Measurements from ENCODE around the gene ARL5A.

The ARL5A gene

DNA sequence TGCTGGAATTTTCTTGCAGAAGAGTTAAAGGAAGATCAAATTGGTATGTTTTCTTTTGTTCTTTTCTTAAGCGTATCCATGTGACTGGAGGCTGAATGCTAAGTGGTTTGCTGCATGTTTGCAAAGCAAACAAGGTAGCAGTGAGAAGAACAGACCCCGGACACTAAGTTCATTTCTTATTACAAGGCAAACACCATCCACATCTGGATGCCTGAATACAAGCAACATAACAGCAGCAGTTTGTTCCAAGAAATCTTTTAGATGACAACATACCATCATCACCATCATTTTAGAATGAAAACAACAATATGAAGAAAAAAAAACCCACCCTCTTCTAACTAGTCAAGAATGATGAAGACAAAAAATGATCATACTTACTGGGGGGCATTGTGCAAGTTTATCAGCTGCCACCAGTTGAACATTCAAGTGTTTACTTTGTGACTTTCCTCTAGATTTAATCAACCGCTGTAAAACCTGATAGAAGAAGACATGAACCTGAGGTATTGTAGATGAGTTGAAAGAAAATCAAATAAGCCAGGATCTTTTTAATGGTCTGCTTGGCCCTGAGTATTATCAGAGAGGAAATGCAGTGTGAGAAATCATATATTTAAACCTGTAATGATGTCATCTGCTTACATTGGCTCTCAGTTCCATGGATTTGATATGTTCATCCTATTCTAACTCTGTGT, 25.0 kb upstream of the ARL5A start:
- no peak overlapping the region for H3K4me3 ChIP-seq (replicated peaks; ENCODE audit: insufficient read depth, low read length)
- TF ChIP-seq REST (IDR thresholded peaks at IDR 0.05; ENCODE audit: insufficient replicate concordance, low read depth) (no peak), POLR2AphosphoS5 (IDR thresholded peaks at IDR 0.05; ENCODE audit: low read depth) (no peak), GABPA (IDR thresholded peaks at IDR 0.05; ENCODE audit: low read depth) (no peak), SPI1 (IDR thresholded peaks at IDR 0.05; ENCODE audit: borderline replicate concordance, low read depth) (no peak)
- TF ChIP-seq, protein P1, sequence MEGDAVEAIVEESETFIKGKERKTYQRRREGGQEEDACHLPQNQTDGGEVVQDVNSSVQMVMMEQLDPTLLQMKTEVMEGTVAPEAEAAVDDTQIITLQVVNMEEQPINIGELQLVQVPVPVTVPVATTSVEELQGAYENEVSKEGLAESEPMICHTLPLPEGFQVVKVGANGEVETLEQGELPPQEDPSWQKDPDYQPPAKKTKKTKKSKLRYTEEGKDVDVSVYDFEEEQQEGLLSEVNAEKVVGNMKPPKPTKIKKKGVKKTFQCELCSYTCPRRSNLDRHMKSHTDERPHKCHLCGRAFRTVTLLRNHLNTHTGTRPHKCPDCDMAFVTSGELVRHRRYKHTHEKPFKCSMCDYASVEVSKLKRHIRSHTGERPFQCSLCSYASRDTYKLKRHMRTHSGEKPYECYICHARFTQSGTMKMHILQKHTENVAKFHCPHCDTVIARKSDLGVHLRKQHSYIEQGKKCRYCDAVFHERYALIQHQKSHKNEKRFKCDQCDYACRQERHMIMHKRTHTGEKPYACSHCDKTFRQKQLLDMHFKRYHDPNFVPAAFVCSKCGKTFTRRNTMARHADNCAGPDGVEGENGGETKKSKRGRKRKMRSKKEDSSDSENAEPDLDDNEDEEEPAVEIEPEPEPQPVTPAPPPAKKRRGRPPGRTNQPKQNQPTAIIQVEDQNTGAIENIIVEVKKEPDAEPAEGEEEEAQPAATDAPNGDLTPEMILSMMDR (IDR thresholded peaks at IDR 0.05; ENCODE audit: insufficient read depth, low read length): no peak
- no peak overlapping the region for H3K27ac ChIP-seq (replicated peaks)
- H3K27me3 ChIP-seq (ENCODE audit: insufficient read depth, poor library complexity, severe bottlenecking): no peaks in the 10 kb centered on the region
- no peak for DNase-seq (ENCODE audit: low read depth in 1 of 2, low spot score in 1 of 2)

DNA sequence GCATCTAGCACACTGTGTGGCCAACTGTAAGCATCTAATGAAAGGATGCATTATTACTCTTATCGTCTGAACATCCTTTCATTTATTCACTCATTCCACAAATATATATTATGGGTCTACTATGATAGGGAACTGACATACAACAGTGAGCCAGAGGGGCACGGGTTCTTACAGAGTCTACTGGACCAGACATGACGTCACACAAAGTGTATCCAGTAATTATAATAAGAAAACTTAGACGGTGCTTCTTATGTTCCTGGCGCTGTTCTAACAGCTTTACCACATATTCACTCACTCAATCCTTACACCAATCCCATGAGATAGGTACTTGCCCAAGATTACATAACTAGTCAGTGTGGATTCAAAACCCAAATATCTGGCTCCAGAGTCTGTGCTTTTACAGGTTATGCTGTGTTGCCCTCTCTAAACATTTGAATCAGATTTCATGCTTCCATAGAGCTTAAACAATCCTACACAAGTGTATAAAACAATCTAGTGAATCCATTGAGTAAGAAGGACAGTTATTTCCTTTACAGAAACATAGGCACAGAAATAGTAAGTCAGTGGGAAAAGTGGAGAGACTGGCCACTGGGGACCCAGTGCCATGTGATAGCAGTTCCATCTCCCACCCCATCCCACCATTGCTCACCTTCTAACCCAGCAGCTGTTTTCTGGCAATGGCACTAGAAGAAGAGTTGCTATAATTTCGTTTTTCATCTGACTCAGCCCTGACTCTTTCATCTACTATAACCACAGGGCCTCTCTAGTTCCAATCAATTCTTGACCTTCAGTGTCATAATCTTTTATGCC, 24.2 kb upstream of the ARL5A start:
- H3K27me3 ChIP-seq (ENCODE audit: insufficient read depth, poor library complexity, severe bottlenecking): no peaks in the 10 kb centered on the region
- no peak for DNase-seq (ENCODE audit: low read depth in 1 of 2, low spot score in 1 of 2)
- H3K4me3 ChIP-seq (replicated peaks; ENCODE audit: insufficient read depth, low read length): no peak overlapping the region
- TF ChIP-seq POLR2AphosphoS5 (IDR thresholded peaks at IDR 0.05; ENCODE audit: low read depth): no peak
- TF ChIP-seq GABPA (IDR thresholded peaks at IDR 0.05; ENCODE audit: low read depth): no peak
- no peak for TF ChIP-seq SPI1 (IDR thresholded peaks at IDR 0.05; ENCODE audit: borderline replicate concordance, low read depth)
- no peak for TF ChIP-seq REST (IDR thresholded peaks at IDR 0.05; ENCODE audit: insufficient replicate concordance, low read depth)
- TF ChIP-seq, protein P1 (IDR thresholded peaks at IDR 0.05; ENCODE audit: insufficient read depth, low read length): no peak
- H3K27ac ChIP-seq (replicated peaks): no peak overlapping the region

GRCh38 chr2:151851761-151852160, 23.5 kb upstream of the ARL5A start:
- DNase-seq (ENCODE audit: low read depth in 1 of 2, low spot score in 1 of 2): no peak
- no peak overlapping the region for H3K4me3 ChIP-seq (replicated peaks; ENCODE audit: insufficient read depth, low read length)
- TF ChIP-seq GABPA (IDR thresholded peaks at IDR 0.05; ENCODE audit: low read depth) (no peak), POLR2AphosphoS5 (IDR thresholded peaks at IDR 0.05; ENCODE audit: low read depth) (no peak), SPI1 (IDR thresholded peaks at IDR 0.05; ENCODE audit: borderline replicate concordance, low read depth) (no peak), REST (IDR thresholded peaks at IDR 0.05; ENCODE audit: insufficient replicate concordance, low read depth) (no peak)
- TF ChIP-seq, protein P1 (IDR thresholded peaks at IDR 0.05; ENCODE audit: insufficient read depth, low read length): no peak
- no peaks in the 10 kb centered on the region for H3K27me3 ChIP-seq (ENCODE audit: insufficient read depth, poor library complexity, severe bottlenecking)
- no peak overlapping the region for H3K27ac ChIP-seq (replicated peaks)

All from HL-60 (cell line).